ENCODE data around the gene CARD11.

CARD11 gene

DNA sequence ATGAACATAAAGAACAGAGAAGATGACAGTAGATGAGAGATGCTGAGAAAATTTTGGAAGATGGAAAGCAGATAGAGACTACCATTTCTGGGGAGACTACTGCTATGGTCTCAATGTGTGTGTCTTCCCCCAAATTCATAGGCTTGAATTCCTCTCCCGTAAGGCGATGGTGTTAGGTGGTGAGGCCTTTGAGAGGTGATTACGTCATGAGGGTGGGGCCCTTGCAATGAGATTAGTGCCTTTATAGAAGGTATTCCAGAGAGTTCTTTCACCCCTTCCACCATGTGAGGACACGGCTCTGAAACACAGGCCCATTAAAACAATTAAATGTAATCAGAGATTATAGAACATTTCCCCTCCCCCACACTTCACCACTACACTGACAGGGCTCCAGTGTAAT is 23.9 kb downstream of the CARD11 start:
- no peak for DNase-seq

DNA sequence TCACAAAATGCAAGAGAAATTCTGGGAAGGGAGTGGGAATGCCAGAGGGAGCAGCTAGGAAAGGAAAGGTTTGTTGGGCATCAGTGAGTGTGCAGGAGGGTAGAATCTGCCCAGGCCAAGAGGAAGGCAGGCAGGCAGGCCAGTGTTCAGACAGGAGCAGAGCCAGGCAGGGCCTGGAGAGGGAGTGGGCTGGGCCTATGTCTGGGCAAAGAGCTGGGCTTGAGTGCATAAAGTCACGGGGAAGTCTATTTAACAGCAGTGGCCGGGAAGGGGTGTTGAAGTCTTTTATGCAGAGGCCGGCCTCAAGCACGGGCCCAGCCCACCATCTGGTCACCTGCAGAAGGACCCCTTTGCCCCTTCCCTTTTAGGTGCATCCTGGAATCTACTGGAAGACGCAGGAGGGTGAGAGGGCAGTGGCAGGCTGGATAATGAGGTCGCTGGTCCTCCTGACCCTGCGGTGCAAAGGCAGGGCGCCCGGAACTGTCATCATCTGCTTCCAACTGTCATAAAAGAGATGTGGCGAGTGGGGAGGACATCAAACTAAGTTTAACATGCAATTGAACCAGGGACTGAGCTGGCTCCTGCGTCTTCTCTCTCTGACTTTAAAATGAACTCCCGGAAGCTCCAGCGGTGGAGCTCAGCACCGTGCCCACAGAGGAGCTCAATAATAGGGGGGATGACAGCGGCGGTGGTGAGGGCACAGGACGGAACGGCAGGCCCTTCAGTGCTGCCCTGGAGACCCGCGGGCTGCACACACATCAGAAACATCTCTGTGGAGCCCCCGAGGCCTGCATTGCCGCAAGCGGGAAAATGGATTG is 29.5 kb downstream of the CARD11 start:
- DNase-seq = no peak

DNA sequence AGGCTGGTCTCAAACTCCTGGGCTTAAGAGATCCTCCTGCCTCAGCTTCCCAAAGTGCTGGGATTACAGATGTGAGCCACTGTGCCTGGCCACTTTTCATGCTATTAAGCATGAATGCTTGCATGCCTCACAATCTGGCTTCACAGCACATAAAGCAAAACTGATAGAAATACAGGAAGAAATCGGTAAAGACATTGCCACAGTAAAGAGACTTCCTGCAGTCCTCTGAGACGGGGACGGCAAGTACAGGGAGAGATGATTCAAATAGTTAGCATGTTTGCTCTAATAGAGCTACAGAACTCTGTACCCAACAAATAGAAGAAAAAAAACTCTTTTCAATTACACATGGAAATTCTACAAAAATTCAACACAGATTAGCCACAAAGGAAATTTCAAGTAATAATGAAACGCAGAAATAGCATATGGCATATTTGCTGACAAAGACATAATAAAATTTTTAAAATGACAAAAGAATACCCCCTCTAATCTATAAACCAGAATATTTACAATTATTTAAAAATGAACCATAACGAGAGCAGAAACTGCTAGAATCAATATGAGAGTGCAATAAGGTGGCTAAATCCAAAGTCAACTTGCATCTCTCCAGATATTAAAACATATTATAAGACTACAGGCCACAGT is 32.3 kb downstream of the CARD11 start:
- no peak for DNase-seq

DNA sequence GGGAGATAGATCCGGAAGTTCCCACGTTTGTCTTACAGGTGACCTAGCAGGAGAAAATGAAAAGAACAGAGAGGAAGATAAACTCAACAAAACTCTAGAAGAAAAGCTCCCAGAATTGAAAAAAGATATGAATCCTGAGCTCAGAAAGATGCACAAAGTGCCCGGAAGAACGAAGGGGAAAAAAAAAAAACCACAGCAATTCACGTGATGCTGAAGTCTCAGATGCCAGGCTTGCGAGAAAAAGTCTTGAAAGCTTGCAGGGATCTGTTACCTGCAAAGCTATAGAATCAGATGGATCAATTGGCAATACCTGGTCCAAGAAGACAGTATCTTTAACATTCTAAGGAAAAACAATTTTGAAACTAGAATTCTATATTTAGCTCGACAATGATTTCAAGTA is 33.5 kb downstream of the CARD11 start:
- DNase-seq = no peak

DNA sequence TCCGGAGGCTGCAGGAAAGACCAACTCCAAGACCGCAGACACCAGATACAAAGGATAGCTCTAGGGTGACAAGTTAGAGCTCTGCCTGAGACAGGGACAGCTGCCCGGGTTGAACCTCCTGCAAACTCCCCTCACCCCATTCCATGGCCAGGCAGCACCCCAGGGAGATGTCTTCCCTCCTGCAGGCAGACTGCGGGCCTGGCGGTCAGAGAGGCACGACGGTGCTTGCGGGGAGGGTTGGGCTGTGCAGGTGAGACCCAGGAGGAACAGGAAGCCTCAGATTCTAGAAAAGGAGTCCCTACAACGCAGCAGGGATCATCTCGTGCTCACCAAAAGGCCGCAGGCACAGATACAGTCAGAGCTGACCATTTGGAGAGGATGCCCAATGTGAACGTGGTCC is 34.6 kb downstream of the CARD11 start:
- DNase-seq = no peak

DNA sequence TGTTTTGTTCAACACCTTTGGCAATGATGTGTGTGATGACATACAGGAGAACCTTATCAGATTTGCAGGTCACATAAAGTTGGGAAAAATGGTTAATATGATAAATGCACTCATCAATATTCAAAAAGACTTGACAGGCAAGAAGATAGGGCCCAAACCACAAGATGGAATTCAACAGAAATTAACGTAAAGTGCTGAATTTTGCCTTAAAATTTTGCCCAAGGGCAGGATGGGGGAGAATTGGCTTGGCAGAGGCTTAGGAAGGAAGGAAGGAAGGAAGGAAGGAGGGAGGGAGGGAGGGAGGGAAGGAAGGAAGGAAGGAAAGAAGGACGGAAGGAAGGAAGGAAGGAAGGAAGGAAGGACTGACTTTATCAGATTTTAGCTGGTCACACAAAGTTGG is 35.3 kb downstream of the CARD11 start:
- DNase-seq = no peak

DNA sequence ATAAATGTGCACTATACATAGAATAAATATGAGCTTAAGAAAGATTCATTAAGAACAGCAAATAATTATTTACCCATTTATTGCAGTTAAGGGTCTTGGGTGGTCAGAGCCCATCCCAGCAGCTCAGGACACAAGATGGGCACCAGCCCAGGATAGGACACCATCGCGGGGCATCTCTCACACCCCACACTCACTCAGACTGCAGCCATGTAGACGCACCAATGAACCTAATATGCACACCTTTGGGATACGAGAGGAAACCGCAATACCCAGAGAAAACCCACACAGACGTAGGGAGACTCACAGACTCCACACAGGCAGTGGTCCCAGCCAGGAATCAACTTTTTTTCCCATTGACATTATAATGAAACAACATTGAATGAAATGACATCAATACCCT is 36.0 kb downstream of the CARD11 start:
- no peak for DNase-seq

DNA sequence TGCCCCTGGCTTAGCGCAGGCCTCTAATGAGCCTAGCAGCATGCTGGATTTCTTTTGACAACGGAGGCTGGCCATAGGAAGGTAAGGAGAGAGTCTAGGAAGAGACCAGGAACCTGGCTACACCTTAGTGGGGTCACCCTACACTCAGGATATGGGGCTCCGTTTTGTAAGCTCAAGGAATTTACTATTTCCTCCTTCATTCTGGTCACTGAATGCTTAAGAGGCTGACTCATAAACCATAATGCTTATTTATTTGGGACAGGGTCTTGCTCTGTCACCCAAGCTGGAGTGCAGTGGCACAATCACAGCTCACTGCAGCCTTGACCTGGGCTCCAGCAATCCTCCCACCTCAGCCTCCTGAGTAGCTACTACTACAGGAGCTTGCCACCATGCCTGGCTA is 38.4 kb downstream of the CARD11 start:
- no peak for DNase-seq

DNA sequence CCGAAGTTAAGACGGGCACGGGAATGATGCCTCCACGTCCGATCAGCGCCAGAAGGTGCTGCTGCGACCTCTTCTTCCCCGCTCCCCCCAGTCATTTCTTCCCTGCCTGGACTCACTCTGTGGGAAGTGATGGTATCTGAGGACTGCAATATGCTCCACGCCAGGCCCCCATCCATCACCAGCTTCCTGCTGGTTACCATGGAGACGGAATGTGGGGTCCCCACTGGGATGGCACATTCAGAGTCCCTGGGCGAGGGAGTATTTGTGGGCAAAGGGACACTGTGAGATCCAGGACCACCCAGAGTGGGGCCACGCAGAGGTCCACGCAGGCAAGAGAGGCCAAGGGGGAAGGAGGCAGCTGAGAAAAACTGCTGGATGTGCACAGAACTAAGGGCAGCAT is 39.7 kb downstream of the CARD11 start:
- no peak for DNase-seq

DNA sequence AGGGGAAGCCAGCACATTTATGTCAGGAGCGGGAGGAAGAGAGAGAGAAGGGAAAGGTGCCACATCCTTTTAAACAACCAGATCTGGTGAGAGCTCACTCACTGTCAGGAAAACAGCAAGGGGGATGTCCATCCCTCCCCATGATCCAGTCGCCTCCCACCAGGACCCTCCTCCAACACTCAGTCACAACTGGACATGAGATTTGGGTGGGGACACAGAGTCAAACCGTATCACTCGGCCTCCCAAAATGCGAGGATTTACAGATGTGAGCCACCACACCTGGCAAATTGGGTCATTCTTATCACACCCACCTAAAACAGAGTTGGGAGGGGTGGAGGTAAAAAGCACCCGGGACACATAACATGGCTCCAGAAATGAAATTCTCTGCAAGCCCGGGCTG is 41.0 kb downstream of the CARD11 start:
- DNase-seq = no peak

DNA sequence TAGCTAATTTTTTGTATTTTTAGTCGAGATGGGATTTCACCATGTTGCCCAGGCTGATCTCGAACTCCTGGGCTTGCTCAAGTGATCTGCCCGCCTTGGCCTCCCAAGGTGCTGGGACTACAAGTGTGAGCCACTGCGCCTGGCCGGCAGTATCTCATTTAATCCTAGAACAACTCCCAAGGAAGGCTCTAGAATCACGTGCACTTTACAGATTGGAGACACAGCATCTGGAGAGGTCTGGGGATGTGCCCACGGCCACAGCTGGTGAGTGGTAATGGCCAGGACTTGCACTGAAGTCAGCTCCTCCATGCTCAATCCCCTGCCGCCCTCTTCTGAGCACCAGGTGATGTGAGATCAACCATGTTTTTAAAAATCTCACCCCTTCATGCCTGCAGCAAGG is 43.1 kb downstream of the CARD11 start:
- peak; percentile 1 for DNase-seq

DNA sequence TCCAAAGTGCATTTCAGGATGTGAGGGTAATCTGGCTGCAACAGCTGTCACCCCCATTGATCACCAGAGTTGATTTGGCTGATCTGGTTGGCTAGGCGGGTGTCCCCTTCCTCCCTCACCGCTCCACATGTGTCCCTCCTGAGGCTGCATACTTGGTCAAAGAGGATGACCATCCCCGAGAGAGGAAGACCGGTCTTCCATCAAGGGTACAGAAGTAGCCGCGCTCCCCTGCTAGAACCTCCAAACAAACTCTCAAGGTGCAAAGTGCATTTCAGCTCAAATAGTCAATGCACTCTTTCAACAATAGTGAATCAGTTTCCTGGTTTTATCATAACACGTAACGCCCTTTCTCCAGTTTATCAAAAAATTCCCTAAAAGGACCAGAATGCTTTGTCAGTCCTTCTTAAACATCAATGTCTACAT is 44.6 kb downstream of the CARD11 start:
- DNase-seq = peak; percentile 7

DNA sequence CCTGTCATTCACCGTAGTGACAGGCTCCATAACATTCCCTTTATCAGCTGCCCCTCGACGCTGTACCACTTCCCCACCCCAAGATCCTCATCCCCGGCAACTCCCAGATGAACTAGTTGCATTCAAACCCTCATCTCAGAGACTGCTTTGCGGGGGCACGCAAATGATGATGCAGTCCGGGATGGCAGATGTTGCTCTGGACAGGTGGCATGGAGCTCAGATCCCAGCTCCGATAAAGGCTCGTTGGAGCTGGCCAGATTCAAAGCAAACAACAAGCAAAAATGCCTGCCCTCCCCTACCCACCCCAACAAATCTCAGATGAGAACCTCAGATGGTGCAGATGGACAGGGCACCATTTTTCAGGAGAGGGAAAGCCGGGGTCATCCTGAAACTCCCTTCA is 46.7 kb downstream of the CARD11 start:
- no peak for DNase-seq

DNA sequence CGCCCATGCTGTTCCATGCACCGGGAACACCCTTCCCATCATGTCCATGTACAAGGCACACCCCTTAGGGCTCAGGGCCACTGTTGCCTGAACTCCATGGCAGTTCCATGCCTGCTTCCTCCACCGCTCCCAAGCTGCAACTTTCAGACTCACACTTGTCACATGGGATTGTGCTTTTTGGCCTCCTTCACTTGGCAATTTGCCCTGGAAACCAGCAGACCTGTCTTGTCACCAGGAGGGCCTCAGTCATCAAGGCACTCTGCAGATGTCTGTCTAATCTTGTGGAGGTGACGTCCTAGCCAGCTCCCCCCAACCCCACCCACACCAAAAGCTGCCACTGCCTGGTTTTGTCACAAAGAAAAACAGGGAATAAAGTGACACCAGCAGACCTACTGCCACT is 47.5 kb downstream of the CARD11 start:
- DNase-seq = no peak

DNA sequence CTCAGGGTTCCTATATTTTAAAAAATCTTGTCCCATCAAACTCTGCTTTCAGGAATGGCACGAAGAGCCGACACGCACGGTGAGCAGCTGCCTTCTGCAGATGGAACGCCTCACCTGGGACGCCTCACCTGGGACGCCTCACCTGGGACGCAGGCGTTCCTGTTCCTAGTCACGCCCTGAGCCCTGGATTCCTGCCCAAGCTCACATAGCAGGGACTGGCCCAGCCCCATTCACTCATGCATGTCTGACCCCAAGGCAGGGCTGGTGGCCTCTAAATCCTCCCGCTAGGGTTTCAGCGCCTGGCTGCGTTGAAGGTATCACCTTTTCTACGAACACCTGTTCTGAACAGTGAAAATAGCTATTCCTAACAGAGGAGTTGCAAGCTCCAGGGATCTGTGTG is 49.8 kb downstream of the CARD11 start:
- no peak for DNase-seq

DNA sequence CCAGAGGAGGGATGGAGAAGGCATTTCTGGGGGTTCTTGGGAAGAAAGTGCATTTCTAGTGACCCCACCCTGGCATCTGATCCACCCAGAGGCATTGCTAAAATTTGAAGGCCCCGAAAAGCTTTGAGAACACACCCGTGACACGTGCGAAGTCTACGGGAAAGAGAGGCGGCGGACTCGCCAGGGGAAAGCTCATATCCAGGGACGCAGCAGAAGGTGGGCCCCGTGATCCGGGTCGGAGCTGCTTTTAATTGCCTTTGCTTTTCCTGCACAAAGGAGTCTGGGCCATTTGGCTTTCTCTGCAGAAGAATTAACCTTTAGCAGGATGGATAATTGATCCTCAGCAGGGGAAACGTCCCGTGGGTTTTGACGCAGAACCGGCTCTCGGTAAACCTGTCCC is 50.3 kb downstream of the CARD11 start:
- no peak for DNase-seq

DNA sequence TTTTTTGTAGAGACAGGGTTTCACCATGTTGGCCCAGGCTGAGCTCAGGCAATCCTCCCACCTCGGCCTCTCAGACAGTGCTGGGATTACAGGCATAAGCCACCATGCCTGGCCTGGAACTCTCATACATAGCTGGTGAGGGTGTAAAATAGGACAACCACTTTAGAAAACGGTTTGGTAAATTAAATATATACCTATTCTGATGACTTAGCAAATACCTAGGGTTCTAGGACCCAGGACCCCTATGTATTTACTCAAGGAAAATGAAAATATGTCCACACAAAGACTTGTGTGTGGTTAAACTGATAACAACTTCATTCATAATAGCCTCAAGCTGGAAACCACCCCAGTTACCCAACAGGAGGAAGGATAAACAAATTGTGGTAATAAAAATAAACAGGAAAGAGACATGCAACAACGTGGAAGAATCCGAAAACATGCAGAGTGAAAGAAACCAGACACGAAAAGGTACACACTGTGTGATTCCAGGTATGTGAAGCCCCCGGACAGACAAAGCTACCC is 52.7 kb downstream of the CARD11 start:
- DNase-seq = no peak

DNA sequence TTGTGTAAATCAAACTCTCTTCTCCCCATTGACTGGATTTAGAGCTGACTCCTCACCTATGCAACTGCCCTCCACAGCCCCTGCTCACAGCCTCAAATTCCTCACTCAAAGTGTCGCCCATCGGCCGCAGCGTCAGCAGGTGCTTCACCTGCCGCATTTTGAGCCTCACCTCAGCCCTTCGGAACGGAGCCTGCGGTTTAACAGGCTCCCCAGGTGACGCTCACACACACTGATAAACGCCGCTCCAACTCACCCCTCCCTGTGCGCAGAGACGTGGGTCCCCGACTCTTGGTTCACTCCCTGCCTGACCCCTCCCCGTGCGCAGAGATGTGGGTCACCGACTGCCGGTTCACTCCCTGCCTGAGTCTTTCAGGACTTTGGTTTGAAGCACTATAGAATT is 57.1 kb downstream of the CARD11 start:
- peak; percentile 4 for DNase-seq

DNA sequence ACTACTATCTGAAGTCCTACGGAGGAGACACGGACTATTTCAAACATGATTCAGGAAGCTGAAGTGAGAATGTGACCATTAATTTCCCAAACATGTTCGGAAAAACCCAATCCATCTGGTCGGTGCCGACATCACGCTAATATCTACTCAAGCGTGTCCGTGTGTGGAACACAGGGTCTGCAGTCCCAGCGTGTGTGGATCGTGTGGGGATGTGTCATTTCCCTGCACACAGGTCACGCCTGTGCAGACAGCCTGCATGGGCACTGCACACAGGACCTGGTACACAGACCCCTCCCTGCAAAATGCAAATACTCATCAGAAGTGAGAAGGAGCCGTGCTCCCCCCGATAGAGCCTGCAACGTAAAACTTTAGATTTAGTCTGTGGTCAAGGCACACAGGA is 57.8 kb downstream of the CARD11 start:
- peak; percentile 15 for DNase-seq

DNA sequence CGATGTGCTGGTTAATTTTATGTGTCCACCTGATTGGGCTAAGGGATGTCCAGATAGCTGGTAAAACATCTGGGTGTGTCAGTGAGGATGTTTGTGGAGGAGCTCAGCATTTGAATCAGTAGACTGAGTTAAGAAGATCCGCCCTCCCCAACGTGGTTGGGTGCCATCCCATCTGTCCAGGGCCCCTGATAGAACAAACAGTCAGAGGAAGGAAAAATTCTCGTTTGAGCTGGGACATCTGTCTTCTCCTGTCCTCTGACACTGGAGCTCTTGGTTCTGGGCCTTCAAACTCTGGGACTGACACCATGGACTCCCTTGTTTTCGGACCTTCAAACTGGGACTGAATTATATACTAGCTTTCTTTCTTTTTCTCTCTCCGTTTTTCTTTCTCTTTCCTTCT is 59.6 kb downstream of the CARD11 start:
- peak; percentile 13 for DNase-seq

DNA sequence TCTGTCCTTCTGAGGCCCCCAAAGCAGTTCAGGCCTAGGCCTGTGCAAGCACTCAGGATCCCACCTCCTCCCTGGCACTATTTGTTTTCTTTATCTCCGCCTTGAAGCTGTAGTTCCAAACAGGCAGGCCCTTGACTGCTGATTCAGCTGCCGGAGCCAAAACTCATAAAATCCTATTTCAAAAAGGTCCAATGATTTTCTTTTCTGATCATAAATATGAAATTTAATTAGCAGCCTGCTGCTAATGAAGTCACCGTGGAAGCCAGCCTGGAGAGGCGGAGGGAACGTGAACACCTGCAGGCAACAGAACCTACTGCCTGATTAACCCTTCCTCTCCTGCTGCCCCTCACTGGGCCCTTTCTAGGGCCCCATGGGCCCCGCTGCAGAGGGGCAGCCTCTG is 60.1 kb downstream of the CARD11 start:
- peak; percentile 4 for DNase-seq

DNA sequence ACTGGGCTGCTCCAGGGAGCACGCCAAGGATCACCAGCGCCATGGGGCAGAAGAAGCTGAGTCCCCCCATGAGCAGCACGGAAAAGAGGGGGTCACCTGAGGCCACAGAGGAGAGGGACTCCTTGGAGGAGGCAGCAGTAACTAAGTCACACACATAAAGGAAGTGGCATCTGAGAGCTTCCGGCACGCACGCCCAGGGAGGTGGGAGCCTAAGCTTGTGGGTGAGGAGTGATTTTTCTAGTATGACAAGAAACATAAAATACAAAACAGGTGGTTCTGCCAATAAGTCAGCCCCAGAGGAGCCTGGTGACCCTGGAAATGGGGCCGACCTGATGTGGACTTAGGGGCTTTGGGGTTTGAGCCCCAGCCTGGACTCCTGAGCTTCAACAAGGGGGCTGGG is 60.8 kb downstream of the CARD11 start:
- DNase-seq = no peak

DNA sequence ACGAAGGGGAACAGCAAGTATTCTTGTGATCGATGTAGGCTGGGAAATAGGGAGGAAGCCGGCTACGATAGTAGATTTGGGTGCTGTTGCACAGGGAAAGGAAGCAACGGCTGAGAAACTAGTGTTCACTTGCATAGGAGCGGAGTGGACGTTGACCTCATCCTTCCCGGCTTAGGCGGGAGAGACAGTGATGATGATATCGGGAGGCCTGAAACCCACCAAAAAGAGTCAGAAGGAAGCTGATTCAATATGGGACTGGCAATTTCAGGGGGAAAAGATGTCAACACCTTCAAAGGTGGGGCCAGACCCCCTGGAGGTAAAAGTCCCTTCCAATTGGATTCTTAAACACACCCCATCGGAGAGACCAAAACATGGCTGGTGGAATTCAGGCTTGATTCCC is 61.3 kb downstream of the CARD11 start:
- no peak for DNase-seq

DNA sequence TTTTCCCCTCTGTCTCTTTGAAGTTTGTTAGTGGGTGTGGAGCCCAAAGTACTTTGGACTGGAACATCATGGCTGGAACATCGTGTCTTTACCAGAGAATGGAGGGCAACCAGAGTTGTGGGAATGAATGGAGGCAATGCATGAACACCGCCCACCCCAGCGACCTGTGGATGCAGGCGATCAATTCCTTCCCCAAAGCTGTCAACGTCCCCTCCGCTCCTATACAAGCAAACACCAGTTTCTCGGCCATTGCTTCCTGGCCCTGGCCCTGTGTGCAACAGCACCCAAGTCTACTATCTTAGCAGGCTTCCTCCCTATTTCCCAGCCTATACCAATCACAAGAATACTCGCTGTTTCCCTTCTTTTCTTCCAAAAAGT is 62.6 kb downstream of the CARD11 start:
- no peak for DNase-seq
